ENCODE measurements around the gene HSDL2.

The HSDL2 gene

GRCh38 chr9:112516769-112517168, 136.9 kb downstream of the HSDL2 start:
- no peak overlapping the region for H3K4me3 ChIP-seq (ENCODE audit: severe bottlenecking)
- no peaks in the 10 kb centered on the region for H3K36me3 ChIP-seq (ENCODE audit: low read depth)
- no peak for TF ChIP-seq CTCF (IDR thresholded peaks at IDR 0.05; ENCODE audit: poor library complexity, severe bottlenecking)
- no peaks in the 10 kb centered on the region for H3K9me3 ChIP-seq (ENCODE audit: severe bottlenecking)
- no peak for DNase-seq (ENCODE audit: low spot score)
- no peak for ATAC-seq (ENCODE audit: low read depth)
- H3K4me1 ChIP-seq (ENCODE audit: insufficient read depth, poor library complexity, severe bottlenecking): no peaks in the 10 kb centered on the region
- no peaks in the 10 kb centered on the region for H3K27me3 ChIP-seq (ENCODE audit: insufficient read depth, poor library complexity, severe bottlenecking)
- no peak overlapping the region for H3K27ac ChIP-seq (ENCODE audit: poor library complexity, severe bottlenecking)

GRCh38 chr9:112520069-112520468, 140.2 kb downstream of the HSDL2 start:
- no peak for TF ChIP-seq CTCF (IDR thresholded peaks at IDR 0.05; ENCODE audit: poor library complexity, severe bottlenecking)
- H3K36me3 ChIP-seq (ENCODE audit: low read depth): no peaks in the 10 kb centered on the region
- H3K4me3 ChIP-seq (ENCODE audit: severe bottlenecking): no peak overlapping the region
- no peaks in the 10 kb centered on the region for H3K4me1 ChIP-seq (ENCODE audit: insufficient read depth, poor library complexity, severe bottlenecking)
- ATAC-seq (ENCODE audit: low read depth): no peak
- H3K27me3 ChIP-seq (ENCODE audit: insufficient read depth, poor library complexity, severe bottlenecking): no peaks in the 10 kb centered on the region
- no peaks in the 10 kb centered on the region for H3K9me3 ChIP-seq (ENCODE audit: severe bottlenecking)
- no peak for DNase-seq (ENCODE audit: low spot score)
- no peak overlapping the region for H3K27ac ChIP-seq (ENCODE audit: poor library complexity, severe bottlenecking)

GRCh38 chr9:112520656-112521055, 140.7 kb downstream of the HSDL2 start:
- DNase-seq (ENCODE audit: low spot score) (no peak), ATAC-seq (ENCODE audit: low read depth) (no peak)
- Histone ChIP-seq H3K36me3 (ENCODE audit: low read depth) (no peaks in the 10 kb centered on the region), H3K9me3 (ENCODE audit: severe bottlenecking) (no peaks in the 10 kb centered on the region), H3K4me1 (ENCODE audit: insufficient read depth, poor library complexity, severe bottlenecking) (no peaks in the 10 kb centered on the region), H3K27me3 (ENCODE audit: insufficient read depth, poor library complexity, severe bottlenecking) (no peaks in the 10 kb centered on the region), H3K4me3 (ENCODE audit: severe bottlenecking) (no peak overlapping the region), H3K27ac (ENCODE audit: poor library complexity, severe bottlenecking) (no peak overlapping the region)
- no peak for TF ChIP-seq CTCF (IDR thresholded peaks at IDR 0.05; ENCODE audit: poor library complexity, severe bottlenecking)

Measured in RWPE2 (cell line).